Uterus (tissue), 2 donors: ENCODE measurements around the gene APOC3.

Experiments used
- POLR2A ChIP-seq, 2 donors: fragments of 450-650 bp; IDR thresholded peaks; one replicate each; pipeline ENCODE4 v1.6.1; 2016; ENCODE audit warnings: antibody characterized with exemption in 2 of 2, mild to moderate bottlenecking in 1 of 2, moderate library complexity in 1 of 2
- TF ChIP-seq, protein P1 (sequence below), 4 experiments: fragments of 200-600 bp in 2 of 4; fragments of 450-650 bp in 2 of 4; sonication (generic) in 2 of 4; IDR thresholded peaks; one replicate each; pipeline ENCODE4 v1.5.1; 2016 to 2019; ENCODE audit warnings: antibody characterized with exemption in 4 of 4, mild to moderate bottlenecking in 2 of 4, moderate library complexity in 1 of 4

DNA sequence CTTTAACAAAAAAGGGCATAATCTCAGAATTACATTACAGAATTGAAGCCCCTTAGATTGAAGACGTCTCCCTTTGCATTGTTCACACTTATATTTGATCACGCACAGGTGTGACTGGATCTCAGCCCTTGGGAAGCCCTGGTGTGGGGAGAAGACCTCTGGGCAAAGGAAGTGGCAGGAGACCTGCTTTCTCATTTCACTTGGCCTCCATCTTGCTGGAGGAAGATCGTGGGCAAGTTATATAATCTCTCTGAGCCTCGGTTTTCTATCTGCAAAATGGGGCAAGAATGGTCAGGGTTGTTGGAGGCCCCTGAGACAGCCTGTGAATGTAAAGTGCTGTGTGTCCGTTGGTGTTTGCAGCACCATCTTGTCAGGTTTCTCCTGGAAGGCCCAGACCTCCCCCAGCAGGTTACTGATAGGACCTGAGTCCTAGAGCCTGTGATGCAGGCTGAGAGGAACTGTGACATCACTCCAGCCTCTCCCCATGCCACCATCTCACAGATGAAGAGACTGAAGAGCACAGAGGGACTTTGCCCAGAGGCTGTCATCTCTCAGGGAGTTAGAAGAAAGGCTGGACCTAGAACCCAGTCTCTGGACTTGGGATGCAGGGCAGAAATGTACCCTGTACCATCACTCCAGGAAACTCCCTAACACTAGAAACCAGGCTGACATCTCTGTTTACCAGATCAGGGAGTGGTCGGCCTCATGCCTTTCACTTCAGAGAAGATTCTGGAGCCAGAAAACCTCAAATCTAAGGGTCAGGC lies 8.8 kb downstream of the APOC3 start:
- TF ChIP-seq, protein P1, sequence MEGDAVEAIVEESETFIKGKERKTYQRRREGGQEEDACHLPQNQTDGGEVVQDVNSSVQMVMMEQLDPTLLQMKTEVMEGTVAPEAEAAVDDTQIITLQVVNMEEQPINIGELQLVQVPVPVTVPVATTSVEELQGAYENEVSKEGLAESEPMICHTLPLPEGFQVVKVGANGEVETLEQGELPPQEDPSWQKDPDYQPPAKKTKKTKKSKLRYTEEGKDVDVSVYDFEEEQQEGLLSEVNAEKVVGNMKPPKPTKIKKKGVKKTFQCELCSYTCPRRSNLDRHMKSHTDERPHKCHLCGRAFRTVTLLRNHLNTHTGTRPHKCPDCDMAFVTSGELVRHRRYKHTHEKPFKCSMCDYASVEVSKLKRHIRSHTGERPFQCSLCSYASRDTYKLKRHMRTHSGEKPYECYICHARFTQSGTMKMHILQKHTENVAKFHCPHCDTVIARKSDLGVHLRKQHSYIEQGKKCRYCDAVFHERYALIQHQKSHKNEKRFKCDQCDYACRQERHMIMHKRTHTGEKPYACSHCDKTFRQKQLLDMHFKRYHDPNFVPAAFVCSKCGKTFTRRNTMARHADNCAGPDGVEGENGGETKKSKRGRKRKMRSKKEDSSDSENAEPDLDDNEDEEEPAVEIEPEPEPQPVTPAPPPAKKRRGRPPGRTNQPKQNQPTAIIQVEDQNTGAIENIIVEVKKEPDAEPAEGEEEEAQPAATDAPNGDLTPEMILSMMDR (IDR thresholded peaks at IDR 0.05) = no peak
- TF ChIP-seq POLR2A (IDR thresholded peaks at IDR 0.05) = no peak
